HG02840 (cell line): ENCODE measurements around the gene CCDC83.
"Not testable (repeated sequence)": the region's sequence is repeated elsewhere in the genome, so short reads cannot be mapped to it uniquely, and the experiment has no call there.

Experiments
- ATAC-seq: cut with Tn5 transposase; IDR thresholded peaks from one replicate; pipeline ENCODE4 v1.9.1; 2021; ENCODE audit warnings: mild to moderate bottlenecking, moderate library complexity, moderate number of reproducible peaks; ENCODE audit not compliant: unreplicated experiment, low FRiP score

The CCDC83 gene

GRCh38 chr11:85884581-85885021 is 29.4 kb downstream of the CCDC83 start:
- ATAC-seq = no peak

GRCh38 chr11:85886089-85887056 is 31.2 kb downstream of the CCDC83 start:
- ATAC-seq = no peak

GRCh38 chr11:85889108-85889507 is 33.9 kb downstream of the CCDC83 start:
- no peak for ATAC-seq

DNA sequence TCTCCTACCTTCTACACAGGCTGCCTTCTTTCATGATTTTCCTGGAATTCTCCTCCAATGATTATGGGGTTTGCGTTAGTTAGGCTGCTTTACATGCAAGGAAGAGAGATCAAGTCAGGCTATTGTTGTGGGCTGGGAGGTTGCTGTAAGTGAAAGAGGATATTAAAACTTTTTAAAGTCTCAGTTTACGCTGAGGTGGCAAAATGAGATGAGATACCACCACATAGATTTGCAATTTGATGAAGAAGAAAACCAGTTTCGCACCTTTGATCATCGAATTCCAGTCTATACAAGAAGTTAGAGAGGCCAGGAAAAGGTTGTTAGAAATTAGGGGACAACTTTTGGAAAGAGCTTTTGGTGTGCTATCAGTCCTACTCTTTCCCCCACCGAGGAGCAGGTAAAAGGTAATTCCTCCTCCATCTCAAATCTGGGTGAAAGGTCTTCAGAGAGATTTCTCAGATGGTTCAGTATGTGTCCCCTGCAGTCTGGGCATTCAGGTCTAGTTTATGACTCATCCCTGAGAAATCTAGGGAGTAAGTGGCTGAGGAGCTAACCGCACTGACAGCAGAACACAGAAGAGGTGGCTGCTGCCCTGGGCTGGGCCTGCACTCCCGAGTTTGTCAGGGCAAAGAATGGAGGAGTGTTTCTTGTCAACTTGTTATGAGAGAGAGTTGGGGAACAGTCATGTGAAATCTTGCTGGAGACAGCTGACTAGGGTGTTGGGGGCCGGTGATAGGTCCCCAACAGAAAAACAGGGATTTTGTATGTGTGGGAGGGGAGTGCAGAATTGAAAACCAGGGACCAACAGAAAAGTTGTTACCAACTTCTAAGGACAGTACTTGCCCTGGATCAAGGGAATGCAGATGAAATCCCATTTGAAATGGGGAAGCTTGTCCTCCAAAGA is 34.7 kb downstream of the CCDC83 start:
- no peak for ATAC-seq

DNA sequence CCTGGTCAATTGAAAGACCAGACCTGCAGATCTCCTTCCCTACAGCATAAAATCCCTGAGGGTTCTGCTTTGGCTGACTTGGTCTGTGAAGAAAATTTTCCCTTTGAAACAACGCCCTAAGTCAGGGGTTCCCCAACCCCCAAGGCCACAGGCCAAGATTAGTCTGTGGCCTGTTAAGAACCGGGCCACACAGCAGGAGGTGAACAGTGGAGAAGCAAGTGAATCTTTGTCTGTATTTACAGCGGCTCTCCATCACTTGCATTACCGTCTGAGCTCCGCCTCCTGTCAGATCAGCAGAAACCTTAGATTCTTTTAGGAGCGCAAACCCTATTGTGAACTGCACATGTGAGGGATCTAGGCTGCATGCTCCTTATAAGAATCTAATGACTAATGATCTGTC is 38.2 kb downstream of the CCDC83 start:
- no peak for ATAC-seq

- no peak for ATAC-seq
Measured at GRCh38 chr11:85896876-85897275, 41.7 kb downstream of the CCDC83 start.

DNA sequence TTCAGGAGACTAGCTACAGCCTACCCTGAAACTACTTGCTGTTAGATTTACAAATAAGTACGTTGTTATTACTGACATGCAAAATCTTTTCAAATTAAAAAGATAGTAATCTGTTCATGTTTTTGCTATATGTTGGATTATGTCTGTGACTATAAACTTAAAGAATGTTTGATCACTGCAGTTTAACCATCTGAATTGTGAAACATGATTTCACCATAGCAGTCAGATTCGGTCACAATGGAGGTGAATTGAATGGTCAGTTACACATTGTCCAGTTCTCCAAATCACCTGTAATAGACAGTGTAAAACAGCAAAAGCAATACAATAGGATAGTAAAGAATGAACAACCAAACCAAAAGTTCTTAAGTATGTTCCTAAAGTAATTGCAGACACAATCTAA is 43.3 kb downstream of the CCDC83 start:
- no peak for ATAC-seq

- ATAC-seq = no peak
Measured at GRCh38 chr11:85902353-85902752, 47.2 kb downstream of the CCDC83 start.

DNA sequence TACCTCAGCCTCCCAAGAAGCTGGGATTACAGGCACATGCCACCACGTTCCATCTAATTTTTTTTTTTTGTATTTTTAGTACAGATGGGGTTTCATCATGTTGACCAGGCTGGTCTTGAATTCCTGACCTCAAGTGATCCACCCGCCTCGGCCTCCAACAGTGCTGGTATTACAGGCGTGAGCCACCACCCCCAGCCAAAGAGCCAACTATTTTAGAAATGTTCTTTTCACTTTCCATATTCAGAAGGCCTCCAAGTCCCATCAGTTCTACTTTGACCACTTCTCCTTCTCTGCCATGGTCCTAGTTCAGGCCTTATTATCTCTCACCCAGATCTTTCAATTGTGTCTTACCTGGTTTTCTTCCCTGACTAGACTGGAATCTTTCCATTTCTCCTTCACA is 48.2 kb downstream of the CCDC83 start:
- ATAC-seq = no peak

DNA sequence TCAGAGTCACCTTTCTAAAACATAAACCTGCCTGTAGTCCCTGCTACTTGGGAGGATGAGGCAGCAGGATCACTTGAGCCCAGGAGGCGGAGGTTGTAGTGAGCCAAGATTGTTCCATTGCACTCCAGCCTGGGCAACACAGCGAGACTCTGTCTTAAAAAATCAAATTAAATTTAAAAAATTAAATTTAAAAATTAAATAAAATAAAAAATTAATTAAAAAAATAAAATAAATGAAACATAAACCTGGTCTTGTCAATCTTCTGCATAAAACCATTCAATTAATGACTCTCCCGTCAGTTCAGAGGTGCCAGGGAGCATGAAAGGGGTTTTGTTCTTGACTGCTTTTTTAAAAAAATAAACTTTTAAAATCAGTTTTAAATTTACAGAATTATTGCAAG is 48.6 kb downstream of the CCDC83 start:
- ATAC-seq = no peak

DNA sequence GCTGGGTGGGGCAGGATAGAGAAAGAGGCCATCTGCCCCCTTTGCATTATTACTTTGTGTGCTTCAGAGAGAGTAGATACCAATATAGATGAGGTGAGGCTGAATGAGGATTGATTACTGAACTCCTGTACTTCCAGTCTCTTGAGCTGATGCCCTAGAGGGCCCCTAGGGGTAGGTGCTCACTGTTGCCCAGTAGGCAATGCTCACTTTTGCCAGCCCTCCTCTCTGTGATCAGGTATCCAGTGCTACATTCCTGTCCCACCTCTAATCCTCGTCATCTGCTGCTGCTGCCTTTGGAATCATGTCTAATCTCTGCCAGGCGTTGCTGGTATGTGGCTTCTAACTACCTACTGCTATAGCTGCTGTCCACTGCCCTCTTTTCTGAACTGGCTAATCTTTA is 57.2 kb downstream of the CCDC83 start:
- ATAC-seq = no peak

- no peak for ATAC-seq
Measured at GRCh38 chr11:85913513-85913912, 58.3 kb downstream of the CCDC83 start.

- ATAC-seq = no peak
Measured at GRCh38 chr11:85914425-85914824, 59.2 kb downstream of the CCDC83 start.

- ATAC-seq = no peak
Measured at GRCh38 chr11:85918910-85919794, 64.0 kb downstream of the CCDC83 start.

DNA sequence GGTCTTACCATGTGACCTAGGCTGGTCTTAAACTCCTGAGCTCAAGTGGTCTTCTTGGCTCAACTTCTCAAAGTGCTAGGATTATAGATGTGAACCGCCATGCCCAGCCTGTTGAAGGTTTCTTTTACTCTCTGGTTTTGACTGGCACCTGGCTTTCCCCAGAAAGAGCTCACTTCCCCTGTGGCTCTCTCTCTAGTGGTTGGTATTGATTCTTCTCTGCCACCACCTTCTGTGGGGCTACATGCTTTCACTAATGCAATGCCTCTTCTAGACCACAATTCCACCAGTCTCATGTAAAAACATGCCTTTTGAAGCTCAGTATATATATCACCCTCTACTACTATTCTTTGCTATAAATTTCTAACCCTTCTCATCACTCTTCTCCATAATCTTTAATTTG is 67.2 kb downstream of the CCDC83 start:
- no peak for ATAC-seq

DNA sequence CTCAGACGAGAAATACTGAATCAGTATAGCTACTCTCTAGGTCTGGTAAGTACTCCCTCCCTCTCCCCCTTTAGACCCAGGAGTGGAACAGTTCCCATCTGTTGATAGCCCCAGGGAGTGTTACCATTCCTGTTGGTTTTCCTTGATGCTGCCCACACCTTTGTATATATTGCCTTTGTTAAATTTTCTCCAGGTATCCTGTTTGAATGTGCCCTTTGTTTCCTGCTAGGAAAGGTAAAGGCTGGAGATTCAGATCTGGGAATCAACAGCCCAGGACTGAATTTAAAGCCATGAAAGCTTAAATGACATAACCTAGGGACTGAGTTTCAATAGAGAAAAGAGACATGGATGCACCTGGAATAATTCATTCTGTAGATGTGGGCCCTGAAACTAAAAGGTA is 68.3 kb downstream of the CCDC83 start:
- no peak for ATAC-seq

- not testable (repeated sequence) for ATAC-seq
Measured at GRCh38 chr11:85926653-85927214, 71.6 kb downstream of the CCDC83 start.

DNA sequence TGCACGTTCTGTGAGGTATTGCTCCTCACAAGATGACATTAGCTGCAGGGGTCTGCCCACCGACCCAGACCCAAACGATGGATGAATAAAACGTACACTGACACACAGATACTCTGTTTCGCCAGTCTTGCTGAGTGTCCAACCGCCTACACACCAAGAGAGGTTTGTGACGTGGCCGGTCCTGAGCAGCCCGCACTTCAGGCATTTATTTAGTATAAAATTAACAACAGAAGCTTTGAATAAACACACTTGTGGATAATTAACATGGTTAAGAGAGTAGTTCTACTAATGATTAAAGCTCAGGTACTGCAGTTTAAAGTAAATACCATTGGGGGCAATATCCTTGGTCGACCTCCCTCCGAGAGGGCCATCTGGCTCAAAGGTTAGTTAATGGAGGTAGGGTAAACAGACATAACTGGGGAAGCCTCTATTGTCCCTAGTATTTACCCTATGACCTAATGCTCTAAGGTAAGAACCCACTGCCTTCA is 75.7 kb downstream of the CCDC83 start:
- ATAC-seq = no peak

- ATAC-seq = no peak
Measured at GRCh38 chr11:85934596-85935169, 79.5 kb downstream of the CCDC83 start.
